NCI-H1092 treated with DMSO at 0.1 percent for 48 hours (cell line): ENCODE results near the gene VDAC2.

ENCODE experiments used
- DNase-seq: peaks from one replicate; lab custom pipeline; 2025; lab: John Stamatoyannopoulos, UW

VDAC2 gene

GRCh38 chr10:75231672-75232581, 21.3 kb downstream of the VDAC2 start:
- DNase-seq: no peak

DNA sequence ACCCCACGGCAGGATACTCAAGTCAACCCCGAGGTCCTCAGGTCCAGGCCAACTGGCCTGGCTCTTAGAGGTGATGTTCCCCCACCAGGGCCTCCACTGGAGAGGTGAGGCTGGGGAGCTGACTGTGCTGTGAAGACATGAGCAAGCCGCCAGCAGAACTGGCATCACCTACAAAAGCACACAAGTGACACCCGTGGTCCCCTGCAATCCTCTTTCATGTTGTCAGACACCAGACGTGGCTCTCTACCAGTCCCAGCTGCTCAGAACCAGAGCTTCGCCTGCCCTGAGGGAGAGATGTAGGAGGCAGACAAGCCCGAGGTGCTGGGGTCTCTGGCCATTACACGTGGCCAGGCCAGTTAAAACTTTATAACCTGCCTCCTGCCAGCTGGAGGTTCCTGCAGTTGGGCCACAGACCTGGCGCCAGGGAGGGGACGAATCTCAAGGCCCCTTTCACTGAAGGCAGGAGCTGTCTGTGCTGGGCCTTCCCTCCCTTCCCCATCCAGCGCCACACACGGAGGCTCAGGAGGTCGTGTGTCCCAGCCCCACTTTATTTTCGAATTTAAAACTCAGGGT, 22.9 kb downstream of the VDAC2 start:
- DNase-seq: no peak

DNA sequence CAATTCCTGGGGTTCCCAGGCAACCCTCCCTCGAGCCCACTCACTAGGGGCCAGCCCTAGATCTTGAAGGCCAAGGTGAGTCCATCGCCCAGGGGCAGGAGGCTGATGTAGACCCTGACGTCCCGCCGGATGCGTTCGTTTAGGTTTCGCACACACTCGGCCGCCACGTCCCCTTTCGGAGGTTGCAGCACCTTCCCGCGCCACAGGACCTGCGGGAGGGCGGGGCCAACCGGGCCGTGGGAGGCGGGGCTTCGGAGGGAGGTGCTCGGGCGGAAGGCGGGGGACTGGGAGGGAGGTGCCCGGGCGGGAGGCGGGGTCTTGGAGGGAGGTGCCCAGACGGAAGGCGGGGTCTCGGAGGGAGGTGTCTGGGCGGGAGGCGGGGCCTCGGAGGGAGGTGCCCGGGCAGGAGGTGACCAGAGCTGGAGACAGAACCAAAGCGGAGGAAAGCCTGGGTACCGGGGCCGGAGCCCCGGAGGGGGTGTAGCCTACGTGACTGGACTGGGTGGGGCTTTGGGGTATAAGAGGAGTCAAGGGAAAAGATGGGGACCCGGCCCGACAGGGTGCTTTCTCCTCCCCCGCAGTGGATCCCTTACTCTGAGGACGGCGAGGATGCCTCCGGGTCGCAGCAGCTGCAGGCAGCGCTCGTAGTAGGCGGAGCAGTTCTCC, 23.6 kb downstream of the VDAC2 start:
- DNase-seq: peak; percentile 80

DNA sequence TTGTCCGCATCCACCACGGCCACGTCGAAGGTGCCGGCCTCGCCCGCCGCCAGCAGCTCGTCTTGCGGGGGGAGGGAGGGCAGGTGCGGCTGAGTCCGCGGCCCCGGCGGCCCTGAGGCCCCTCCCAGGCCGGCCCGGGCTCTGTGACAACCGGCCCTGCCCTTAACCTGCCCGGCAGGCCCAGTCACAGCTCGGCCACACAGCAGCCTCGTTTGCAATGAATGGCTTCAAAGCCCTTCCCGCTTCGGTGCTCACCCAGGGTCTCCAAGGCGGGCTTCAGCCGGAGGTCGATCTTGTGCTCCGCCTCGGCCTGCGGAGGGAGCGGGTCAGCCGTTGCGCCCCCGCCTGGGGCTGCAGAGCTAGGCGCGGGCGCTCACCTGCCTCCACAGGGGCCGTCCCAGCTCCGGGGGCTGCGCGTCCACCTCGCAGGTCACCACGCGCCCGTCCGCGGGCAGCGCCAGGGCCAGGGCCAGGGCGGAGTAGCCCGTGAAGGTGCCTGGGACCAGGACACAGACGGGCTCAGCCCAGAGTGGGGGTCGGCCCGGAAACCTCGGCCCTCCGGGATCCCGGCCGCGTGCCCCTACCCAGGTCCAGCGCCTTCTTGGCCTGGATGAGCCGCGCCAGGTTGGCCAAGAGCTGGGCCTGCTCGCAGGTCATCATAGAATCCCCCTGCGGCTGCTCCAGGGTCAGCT, 24.2 kb downstream of the VDAC2 start:
- DNase-seq: peak; percentile 28

DNA sequence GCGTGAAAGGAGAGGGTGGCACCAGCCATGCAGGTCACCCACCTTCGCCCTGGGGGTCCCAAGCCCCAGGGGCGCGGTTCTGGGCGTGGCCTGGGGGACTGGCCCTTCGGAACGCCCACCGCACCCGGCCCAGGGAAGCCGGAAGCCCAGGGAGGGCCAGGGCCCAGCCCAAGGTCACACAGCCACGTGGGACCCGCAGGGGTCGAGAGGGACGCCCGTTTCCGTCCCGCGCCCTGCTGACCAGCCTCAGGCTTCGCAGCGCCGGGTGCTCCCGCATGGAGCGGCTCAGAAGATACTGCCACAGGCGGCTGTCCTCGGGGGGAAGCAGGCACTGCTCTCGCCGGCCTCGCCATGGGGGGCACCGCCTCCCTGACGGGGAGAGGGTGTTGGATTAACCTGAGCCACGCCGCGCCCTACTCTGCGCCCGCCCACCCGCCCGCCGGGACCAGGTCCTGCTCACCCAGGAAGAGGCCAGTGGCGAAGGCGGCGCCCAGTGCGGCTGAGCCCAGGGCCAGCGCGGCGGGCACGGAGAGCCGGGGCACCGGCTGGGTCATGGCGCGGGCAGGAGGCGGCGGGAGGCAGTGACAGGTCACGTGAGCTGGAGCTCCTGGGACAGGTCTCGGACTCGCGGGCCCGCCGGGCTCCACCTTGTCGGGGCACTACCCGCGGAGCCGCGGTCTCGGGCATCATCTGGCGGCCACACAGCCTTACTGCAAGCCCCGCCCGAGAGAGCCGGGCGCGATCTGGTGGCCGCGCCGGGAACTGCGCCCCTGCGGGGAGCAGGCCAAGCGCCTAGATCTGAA, 25.0 kb downstream of the VDAC2 start, which contains the start of gene COMTD1:
Gene COMTD1 (minus strand): TSS at position 583 of the 803 bp plus-strand sequence. CDS start 29 bp downstream, at position 554.
- peak; percentile 66 for DNase-seq

DNA sequence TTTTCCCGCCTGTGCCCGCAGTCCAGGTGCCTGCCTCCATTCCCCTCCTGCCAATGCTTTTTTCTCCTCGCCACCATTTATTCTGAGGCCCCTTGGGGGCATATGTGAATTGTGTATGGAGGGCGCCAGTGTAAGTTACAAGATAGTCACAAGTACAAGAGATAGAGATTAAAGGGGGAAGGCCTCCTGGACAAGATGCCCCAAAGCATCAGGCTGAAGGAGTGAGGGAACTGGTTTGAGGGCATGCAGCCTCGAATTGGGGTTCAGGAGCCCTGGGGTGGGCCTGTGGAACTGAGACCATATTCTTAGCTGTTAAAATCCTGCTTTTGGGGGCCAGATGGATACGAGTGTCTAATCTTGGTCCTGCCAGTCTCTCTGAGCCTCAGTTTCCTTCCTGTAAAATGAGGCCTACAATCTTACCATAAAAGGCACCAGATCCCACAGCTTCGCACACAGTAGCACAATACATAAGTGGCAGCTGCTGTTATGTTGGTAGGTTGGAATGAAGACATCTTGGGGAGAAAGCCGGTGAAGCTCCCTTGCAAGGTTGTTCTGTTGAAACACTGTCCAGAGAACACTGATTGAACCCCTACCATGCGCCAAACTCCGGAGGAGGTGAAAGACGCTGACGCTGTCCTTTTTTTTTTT, 25.7 kb downstream of the VDAC2 start:
- DNase-seq: no peak

DNA sequence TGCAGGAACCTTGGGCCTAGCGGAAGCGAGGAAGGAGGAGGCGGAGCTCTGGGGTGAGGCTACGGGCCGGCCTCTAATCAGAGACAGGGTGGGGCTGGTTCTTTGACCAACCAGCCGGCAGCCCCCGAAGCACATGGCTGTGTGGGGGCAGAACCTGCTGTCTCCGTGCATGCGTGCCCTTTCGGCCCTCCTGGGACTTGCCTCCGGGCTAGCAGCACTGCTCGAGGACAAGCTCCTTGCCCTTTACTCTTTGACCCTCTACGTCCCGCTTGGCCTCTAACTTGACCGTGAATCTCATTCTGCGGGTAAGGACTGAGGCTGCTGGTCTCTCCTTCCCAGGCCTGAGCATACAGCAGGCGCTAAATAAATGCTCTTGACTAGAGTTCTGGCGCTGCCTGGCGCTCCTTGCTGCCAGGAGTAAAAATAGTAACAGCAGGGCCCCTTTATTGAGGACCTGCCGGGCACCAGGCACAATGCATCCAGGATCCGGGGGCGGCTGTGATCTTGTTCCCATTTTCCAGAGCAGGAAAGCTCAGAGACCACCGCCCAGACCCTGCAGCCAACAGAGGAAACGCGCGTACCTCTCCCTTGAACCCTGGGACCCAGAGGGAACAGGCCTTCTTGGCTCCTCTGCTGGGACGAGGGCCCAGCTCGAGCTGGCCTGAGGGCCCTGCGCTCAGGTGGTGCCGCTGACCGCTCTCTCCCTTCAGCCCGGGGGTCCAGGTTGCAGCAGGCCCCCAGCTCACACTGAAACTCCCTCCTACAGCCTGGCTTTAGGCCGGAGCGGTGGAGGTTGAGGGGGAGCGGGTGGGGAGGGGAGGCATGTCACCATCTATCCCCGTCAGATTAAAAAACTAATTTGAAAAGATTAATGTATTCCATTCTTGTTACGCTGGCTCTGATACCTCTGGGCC, 27.8 kb downstream of the VDAC2 start:
- DNase-seq: no peak

DNA sequence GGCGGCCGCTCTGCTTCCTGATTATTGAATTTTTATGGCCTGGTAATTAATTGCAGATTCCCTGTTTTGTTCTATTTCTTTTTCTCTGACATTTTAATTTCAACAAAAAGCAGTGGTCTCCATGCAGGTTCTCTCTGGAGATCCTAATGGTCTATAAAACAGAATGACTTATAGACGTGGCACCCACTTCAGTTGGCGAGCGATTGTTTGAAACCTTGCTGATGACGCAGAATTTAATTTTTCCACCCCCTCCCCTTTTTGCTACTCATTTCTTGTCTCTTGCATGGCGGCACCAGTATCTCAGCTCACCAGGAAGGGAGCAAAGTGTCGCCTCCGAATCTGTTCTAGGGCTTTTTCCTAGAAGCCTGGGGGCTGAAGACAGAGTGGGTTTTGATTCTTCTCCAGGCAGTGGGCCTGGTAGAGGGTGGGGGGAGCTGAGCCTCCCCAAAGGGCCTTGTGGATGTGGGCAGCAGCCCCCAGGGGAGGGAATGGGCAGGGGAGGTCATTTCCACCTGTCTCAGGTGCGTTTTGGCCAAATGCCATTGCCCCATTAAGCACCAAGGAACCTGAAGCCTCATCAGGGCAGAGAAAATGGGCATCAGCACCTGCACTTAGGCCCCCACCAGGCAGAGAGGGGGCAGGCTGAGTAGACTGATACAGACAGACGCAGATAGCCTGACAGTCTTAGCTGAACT, 28.6 kb downstream of the VDAC2 start:
- DNase-seq: no peak

GRCh38 chr10:75240329-75241076, 29.9 kb downstream of the VDAC2 start:
- no peak for DNase-seq

DNA sequence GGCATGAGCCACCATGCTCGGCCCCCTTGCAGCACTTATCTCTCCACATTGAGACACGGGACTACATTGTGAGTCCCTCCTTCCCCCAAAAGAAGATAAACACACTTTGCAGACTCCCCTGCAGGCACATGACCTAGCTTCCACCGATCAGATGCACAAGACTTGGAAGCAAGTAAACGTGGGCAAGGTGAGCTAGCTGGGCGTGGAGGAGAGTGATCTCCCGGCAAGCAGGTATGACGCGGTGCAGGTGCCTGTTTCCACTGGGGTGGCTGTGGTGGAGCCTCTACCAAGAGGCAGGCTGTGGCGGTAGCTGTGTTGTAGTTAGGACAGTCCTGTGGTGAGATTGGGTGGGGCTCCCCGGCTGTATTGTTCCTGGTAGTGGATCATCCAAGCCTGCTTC, 32.8 kb downstream of the VDAC2 start:
- DNase-seq: no peak

DNA sequence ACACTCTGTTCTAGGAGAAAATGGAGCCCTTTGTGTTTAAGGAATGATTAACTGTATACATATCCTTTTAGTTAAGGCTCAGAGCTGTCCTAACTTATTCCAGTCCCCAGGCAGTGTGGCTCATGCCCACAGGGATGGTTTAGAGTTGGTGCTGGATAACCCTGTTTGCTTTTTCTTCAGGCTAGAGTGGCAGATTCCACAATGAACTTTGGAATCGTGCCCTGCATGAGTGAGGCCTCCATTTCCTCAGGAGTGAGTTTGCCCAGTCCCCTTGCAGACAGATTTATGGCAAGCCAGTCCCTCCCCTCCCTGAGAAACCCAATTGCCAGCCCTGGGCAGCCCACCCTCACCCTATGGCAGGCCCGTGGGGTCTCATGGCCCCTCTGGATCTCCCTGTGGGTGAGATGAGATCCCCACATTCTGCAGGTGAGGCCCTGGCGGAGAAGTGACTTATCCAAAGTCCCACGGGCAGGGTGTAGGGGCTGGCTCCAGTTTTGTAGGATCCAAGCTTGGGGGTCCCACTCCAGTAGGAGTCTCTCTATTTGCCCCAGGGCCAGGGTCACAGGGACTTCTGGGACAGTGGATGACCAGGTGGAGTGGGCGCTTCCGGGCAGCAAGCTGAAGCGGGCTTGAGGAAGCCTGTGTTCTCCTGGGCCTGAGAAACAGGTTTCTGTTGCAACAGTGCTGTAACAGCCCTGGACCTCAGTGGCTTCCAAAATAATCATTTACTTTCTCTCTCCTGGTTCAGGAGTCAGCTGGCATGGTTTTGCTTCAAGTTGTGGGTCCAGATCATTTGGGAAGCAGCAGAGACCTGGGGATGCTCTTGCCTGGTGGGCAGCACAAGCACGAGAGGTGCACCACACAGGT, 34.1 kb downstream of the VDAC2 start:
- DNase-seq: no peak

DNA sequence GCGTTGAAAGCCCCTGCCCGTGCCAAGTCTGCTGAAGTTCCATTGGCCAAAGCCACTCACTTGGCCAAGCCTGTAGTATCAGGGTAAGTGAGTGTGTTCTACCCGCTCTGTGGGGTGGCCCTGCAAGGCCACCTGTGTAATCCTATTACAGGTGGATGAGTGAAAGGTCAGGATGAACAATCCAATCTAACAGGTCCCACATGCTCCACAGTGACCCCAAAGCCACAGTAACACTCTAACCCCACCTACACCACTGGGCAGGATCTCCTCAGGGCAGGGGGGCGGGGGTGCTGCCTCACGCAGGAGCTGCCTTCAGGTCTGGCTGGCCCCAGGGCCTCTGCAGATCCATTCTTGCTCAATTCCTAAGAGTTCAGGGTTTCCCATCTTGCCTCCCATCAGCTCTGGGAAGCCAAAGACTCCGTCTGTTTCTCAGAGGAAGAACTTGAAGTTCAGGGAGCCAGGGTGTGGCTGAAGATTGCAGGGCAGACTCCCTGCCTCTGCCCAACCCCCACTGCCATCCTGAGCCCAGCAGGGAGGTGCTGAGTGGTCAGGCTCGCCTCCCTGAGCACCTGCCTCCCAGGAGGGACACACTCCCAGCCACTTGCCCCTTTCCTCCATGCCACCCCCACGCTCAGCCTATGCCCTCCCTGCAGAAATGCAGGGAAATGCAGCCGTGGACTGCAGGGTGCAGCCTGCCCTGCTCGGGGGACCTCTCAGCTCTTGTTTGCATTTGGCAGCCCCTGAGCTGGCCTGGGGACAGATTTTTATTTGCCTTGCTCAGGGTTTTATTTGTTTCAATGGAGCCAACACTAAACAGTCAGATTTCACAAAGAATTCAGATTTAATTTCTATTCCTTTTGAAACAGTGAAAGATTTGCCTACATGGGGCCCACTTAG, 35.0 kb downstream of the VDAC2 start:
- DNase-seq: no peak

- DNase-seq: no peak
These were observed 35.9 kb downstream of the VDAC2 start for GRCh38 chr10:75246506-75246905.

- DNase-seq: no peak
These were observed 37.2 kb downstream of the VDAC2 start for GRCh38 chr10:75247797-75248196.

GRCh38 chr10:75250934-75251333, 40.3 kb downstream of the VDAC2 start:
- DNase-seq: no peak
